Pancreas (tissue), 10 donors: ENCODE results near the gene IRF2BP2. TPM values are rescaled to one million over a fixed set of nuclear protein-coding genes. Genes with fewer than 3 reads are reported as not detected.

Source experiments
- ATAC-seq, 4 donors: fragments of 200-7000 bp; cut with Tn5 transposase; one replicate each; pipeline versions ENCODE4 v1.8.0 to v1.9.1; 2020; ENCODE audit warnings: mild to moderate bottlenecking in 4 of 4, moderate library complexity in 4 of 4
- DNase-seq, 6 donors: peaks; one replicate each; pipeline ENCODE4 v3.0.0-alpha.2; 2020
- FAIRE-seq: peaks from 2 replicates; lab custom pipeline; 2012; peaks lifted over from hg19 to GRCh38; lab: Jason Lieb, UNC
- H3K27ac ChIP-seq, 4 donors: fragments of 200-600 bp; sonication (generic); 1 replicate in 3 of 4; 2 replicates in 1 of 4; pipeline versions ENCODE4 v1.5.0 to v1.8.0; 2020
- H3K27me3 ChIP-seq, 4 donors: fragments of 200-600 bp; one replicate each; pipeline ENCODE4 v1.8.0; 2021
- H3K36me3 ChIP-seq, 3 donors: fragments of 200-600 bp; sonication (generic) in 1 of 3; one replicate each; pipeline versions ENCODE4 v1.5.0 to v1.8.0; 2020 to 2021
- H3K4me1 ChIP-seq, 3 donors: fragments of 200-600 bp; one replicate each; pipeline ENCODE4 v1.8.0; 2021
- H3K4me3 ChIP-seq, 4 donors: fragments of 200-600 bp; sonication (generic) in 2 of 4; one replicate each; pipeline versions ENCODE4 v1.5.0 to v1.8.0; 2020 to 2021
- H3K9me3 ChIP-seq, 4 donors: fragments of 200-600 bp; one replicate each; pipeline ENCODE4 v1.8.0; 2021
- WGBS, 2 donors: extraction: QIAGEN DNeasy Blood & Tissue Kit; methylation state at CpG; one replicate each; pipeline ENCODE4 v1.1.7; 2013; 5-methylcytosine and 5-hydroxymethylcytosine counted together
- intact Hi-C, 3 donors: fragments of 100-400 bp; cut with DNase I; formaldehyde crosslinking; loops; one replicate each; pipeline versions ENCODE4 v1.11.1 to v1.14.2; 2022
- polyA plus RNA-seq, 2 donors: library from polyadenylated mRNA; stranded (reverse); fragments of 200-250 nt; gene quantifications; one replicate each; pipeline ENCODE4 v1.2.3, GENCODE V29; 2013
- total RNA-seq, 6 donors: library from RNA; stranded (reverse); fragmentation: NEBNext Ultra II Directional in 4 of 6; extraction: Animal tissue kit (Norgen Biotek cat#: 25700) in 4 of 6; gene quantifications; one replicate each; pipeline versions ENCODE4 v1.2.1 to v1.2.4, GENCODE V29; 2021 to 2023
- TF ChIP-seq, protein P1 (sequence below), 4 donors: fragments of 200-600 bp; sonication (generic) in 3 of 4; IDR thresholded peaks; one replicate each; pipeline versions ENCODE4 v1.5.0 to v1.8.0; 2021; ENCODE audit warnings: antibody characterized with exemption in 4 of 4
- donor health status: healthy with polysubstance abuse.
- donor health status: DM: no; HTN: no; CAD: no; lungs with moderate emphysema.
- donor health status: DM: no; HTN: no; CAD: no.
- donor health status: control.
- donor health status: control.
- donor health status: Bipolar disorder and iron deficiency.
- donor health status: DM: yes; HTN: yes; CAD: no.
- donor health status: DM: no; HTN: no; CAD: no.
- donor health status: DM: no; HTN: no; CAD: no.
- donor health status: DM: yes; HTN: yes; CAD: no.

The IRF2BP2 gene
- total and polyA plus RNA-seq, 8 donors = 47.0 to 95.6 (median 57.7) TPM

DNA sequence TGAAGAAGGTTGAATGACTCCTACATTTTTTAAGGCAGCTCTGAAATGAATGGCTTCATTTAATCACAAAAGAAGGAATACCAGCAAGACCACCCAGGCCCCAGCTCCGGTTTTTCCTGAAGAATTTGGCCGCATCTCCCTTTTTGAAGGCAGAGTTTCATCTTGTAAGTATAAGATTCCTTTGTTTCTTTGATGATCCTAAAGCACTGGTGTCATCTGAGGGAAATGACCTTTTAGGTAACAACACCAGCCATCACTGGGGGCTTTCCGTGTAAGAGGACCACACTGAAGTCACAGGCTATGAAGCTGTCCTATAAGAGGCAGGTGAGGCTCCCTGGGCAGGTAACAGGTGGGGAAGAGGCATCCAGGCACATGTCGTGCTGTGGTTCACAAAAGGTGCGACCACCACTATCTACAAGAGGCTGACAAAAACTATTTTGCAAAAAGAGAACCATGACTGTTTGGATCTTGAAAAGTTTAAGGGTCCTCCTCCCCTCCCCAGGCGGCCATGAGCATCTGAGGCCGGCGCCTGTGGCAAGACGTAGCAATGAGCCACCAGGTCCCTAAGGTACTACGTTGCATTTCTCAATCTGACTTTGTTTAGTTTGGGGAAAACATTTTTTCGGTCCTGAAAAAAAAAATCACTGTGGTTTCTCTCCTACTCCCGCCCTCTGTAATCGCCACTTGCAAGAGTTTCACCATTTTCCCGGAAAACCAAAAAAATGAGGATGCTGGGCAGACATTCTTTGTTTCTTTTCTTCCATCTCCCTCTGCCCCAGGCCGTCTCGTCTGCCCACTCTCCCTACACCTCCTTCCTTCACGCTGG, 46.3 kb upstream of the IRF2BP2 start:
- Histone ChIP-seq H3K36me3 (no peaks in the 10 kb centered on the region), H3K9me3 (no peaks in the 10 kb centered on the region), H3K27ac (peak overlapping the region in 2 of 4 donors; percentile 73 to 82), H3K27me3 (no peaks in the 10 kb centered on the region), H3K4me1 (peaks cover 15 to 16% (median 16%) of the 10 kb centered on the region in 3 donors), H3K4me3 (no peak overlapping the region)
- DNase-seq = no peak
- intact Hi-C loops = no loop called here
- ATAC-seq = no peak
- 93 to 94% methylated on average over 17 of the region's 17 CpGs for WGBS, 2 donors
- TF ChIP-seq, protein P1, sequence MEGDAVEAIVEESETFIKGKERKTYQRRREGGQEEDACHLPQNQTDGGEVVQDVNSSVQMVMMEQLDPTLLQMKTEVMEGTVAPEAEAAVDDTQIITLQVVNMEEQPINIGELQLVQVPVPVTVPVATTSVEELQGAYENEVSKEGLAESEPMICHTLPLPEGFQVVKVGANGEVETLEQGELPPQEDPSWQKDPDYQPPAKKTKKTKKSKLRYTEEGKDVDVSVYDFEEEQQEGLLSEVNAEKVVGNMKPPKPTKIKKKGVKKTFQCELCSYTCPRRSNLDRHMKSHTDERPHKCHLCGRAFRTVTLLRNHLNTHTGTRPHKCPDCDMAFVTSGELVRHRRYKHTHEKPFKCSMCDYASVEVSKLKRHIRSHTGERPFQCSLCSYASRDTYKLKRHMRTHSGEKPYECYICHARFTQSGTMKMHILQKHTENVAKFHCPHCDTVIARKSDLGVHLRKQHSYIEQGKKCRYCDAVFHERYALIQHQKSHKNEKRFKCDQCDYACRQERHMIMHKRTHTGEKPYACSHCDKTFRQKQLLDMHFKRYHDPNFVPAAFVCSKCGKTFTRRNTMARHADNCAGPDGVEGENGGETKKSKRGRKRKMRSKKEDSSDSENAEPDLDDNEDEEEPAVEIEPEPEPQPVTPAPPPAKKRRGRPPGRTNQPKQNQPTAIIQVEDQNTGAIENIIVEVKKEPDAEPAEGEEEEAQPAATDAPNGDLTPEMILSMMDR (IDR thresholded peaks at IDR 0.05) = no peak
- no peak for FAIRE-seq

DNA sequence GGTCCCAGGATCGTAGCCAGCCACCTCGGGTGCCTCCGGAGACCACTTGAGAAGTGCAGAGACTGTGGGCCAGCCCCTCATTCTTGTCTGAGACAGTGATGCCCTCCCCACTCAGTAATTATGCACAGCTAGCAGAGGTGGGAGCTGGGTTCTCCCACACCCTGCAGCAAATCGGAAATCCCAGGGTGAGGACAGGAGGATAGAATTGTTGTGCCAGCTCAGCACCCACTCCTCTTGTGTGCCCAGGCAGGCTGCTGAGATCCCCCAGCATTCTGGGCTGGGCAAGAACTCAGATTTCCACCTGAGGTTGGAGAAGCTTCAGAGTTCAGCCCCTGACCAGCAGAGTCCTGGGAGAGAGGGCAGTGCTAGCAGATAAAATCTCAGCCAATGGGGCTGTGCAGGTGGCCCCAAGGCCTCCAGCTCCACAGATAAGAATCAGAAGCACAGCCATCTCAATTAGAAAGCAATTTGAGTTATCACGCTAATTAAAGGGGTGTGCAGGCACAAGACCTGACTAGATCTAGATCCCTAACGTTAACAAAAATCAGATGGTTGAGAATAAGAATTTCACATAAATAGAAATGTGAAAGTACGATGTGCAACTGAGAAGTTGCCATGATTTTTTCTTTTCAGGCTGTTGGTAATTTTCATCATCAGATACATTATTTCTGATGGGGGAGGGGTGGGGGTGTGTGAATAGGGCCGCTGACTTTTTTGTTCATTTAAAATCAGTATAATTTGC, 45.5 kb upstream of the IRF2BP2 start:
- Histone ChIP-seq H3K9me3 (no peaks in the 10 kb centered on the region), H3K4me3 (no peak overlapping the region), H3K27me3 (no peaks in the 10 kb centered on the region), H3K4me1 (peaks cover 15 to 16% (median 16%) of the 10 kb centered on the region in 3 donors), H3K36me3 (no peaks in the 10 kb centered on the region), H3K27ac (no peak overlapping the region)
- ATAC-seq = no peak
- no peak for FAIRE-seq
- TF ChIP-seq, protein P1 (IDR thresholded peaks at IDR 0.05) = no peak
- intact Hi-C loops = no loop called here
- WGBS, 2 donors = 81 to 84% methylated on average over 8 of the region's 8 CpGs
- no peak for DNase-seq

DNA sequence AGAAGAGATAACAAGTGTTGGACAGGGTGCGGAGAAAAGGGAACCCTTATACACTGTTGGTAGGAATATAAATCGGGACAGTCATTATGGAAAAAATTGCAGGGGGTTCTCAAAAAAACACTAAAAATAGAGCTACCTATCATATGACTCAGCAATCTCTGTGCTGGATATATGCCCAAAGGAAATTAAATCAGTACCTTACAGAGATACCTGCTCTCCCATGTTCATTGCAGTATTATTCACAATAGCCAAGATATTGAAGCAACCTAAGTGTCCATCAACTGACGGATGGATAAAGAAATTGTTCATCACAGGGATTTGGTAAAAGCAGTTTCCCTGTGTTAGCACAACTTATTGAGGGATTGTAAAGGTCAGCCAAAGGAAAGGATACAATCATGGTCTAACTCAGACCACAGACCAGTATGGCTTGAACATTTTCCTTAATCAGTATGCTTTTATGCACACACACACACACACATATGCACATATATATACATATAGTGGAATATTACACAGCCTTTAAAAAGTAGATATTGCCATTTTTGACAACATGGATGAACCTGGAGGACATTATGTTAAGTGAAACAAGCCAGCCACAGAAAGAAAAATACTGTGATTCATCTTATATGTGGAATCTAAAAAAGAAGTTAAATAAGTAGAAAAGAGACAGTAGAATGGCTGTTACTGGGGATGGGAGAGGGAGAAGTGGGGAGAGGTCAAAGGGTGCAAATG, 44.2 kb upstream of the IRF2BP2 start:
- Histone ChIP-seq H3K4me3 (no peak overlapping the region), H3K27ac (no peak overlapping the region), H3K27me3 (no peaks in the 10 kb centered on the region), H3K36me3 (no peaks in the 10 kb centered on the region), H3K9me3 (no peaks in the 10 kb centered on the region), H3K4me1 (peaks cover 15 to 16% (median 16%) of the 10 kb centered on the region in 3 donors)
- 83 to 93% methylated on average over 3 of the region's 3 CpGs for WGBS, 2 donors
- intact Hi-C loops = no loop called here
- DNase-seq = no peak
- TF ChIP-seq, protein P1 (IDR thresholded peaks at IDR 0.05) = no peak
- ATAC-seq = no peak
- no peak for FAIRE-seq

DNA sequence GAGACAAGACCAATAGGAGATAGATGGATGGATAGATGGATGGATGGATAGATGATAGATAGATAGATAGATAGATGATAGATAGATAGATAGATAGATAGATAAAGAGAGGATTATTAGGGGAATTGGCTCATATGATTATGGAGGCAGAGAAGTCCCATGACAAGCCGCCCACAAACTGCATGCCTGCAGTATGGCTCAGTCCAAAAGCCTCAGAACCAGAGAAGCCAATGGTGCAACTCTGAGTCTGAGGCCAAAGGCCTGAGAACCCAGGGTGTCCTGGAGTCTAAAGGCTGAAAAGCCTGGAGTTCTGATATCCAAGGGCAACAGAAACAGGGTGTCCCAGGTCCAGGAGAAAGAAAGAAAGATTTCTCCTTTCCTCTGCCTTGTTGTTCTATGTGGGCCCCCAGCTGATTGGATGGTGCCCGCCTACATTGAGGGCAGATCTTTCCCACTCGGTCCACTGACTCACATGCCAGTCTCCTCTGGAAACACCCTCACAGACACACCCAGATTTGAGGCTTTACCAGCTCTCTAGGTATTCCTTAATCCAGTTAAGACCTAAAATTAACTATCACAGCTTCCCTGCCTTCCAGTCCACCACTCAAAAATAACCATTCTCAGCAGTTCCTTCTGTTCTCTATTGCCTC, 39.6 kb upstream of the IRF2BP2 start:
- no peak overlapping the region for H3K27ac ChIP-seq
- intact Hi-C loops = no loop called here
- TF ChIP-seq, protein P1 (IDR thresholded peaks at IDR 0.05) = no peak
- no peak for DNase-seq
- no peak for FAIRE-seq
- no peaks in the 10 kb centered on the region for H3K36me3 ChIP-seq
- H3K4me3 ChIP-seq = no peak overlapping the region
- no peaks in the 10 kb centered on the region for H3K27me3 ChIP-seq
- ATAC-seq = no peak
- peaks cover 0 to 9% (median 0%) of the 10 kb centered on the region in 3 donors for H3K4me1 ChIP-seq
- H3K9me3 ChIP-seq = no peaks in the 10 kb centered on the region
- 92 to 97% methylated on average over 3 of the region's 3 CpGs for WGBS, 2 donors
